Measurements from ENCODE around the gene HSBP1L1. TPM values are rescaled to one million over a fixed set of nuclear protein-coding genes. Genes with fewer than 3 reads are reported as not detected.

HSBP1L1 gene
- total RNA-seq, 2 experiments from 2014 or later: 42.6 to 42.7 TPM

DNA sequence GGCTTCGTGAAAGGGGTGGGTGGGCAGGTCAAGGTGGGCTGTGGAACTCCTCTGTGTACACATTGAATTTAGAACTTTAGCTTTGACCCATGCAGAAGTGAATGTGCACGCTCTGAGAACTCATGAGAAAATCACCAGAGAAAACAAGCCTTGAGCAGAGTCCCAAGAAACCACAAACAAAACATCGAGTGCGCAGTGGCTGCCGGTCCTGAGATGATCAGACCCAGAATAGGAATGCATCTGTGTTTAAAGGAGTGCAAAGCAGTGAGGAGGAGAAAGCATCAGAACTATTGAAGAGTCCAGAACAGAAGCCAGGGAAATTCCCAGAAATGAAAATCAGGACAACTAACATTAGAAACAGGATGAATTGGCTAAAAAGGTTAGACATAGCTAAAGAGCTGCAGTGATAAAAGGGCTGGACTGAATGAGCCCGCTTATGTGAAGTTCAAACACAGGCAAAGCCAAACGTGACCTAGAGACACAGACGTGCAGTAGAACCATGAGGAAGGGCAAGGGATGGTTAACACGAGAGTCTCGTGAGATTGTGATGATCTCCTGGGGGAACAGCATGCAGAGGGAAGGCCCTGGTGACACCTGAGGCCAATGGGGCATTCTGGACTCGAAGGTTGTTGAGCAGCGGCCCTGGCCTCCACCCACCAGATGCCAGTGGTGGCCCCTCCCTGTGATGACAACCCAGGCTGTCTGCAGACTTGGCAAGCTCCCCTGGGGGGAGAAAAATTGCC is 40.3 kb downstream of the HSBP1L1 start:
- DNase-seq (no peak), ATAC-seq (ENCODE audit: poor library complexity) (no peak)
- Histone ChIP-seq H3K27me3 (ENCODE audit: control insufficient read depth in 1 of 2, insufficient read depth in 2 of 2, low read length in 2 of 2) (no peaks in the 10 kb centered on the region), H3K4me1 (ENCODE audit: insufficient read depth, low read length) (no peaks in the 10 kb centered on the region), H3K9me3 (ENCODE audit: control insufficient read depth in 1 of 2, insufficient read depth in 1 of 2, low read length in 2 of 2) (peaks cover 0 to 37% of the 10 kb centered on the region in 2 experiments), H3K4me3 (ENCODE audit: low read length) (no peak overlapping the region), H3K36me3 (ENCODE audit: insufficient read depth, low read length) (no peaks in the 10 kb centered on the region), H3K27ac (ENCODE audit: low read depth in 1 of 2, low read length in 2 of 2) (no peak overlapping the region)
- H3K27me3 Mint-ChIP-seq: no peaks in the 10 kb centered on the region
- POLR2A ChIA-PET: no interaction called here
- intact Hi-C loops (cut with DNase I, micrococcal nuclease): no loop called here
- peaks cover 27% of the 10 kb centered on the region for H3K36me3 Mint-ChIP-seq (ENCODE audit: low read depth)
- no peaks in the 10 kb centered on the region for H3K4me1 Mint-ChIP-seq (ENCODE audit: low read depth)
- CTCF ChIA-PET: no interaction called here
- peaks cover 9% of the 10 kb centered on the region for H3K9me3 Mint-ChIP-seq
- no peak overlapping the region for H3K27ac Mint-ChIP-seq
- no peak for TF ChIP-seq CTCF (IDR thresholded peaks at IDR 0.05)
- no peak overlapping the region for H3K4me3 Mint-ChIP-seq

- no peaks in the 10 kb centered on the region for H3K27me3 Mint-ChIP-seq
- Histone ChIP-seq H3K27ac (ENCODE audit: low read depth in 1 of 2, low read length in 2 of 2) (no peak overlapping the region), H3K9me3 (ENCODE audit: control insufficient read depth in 1 of 2, insufficient read depth in 1 of 2, low read length in 2 of 2) (peaks cover 0 to 32% of the 10 kb centered on the region in 2 experiments), H3K4me1 (ENCODE audit: insufficient read depth, low read length) (no peaks in the 10 kb centered on the region), H3K4me3 (ENCODE audit: low read length) (no peak overlapping the region), H3K27me3 (ENCODE audit: control insufficient read depth in 1 of 2, insufficient read depth in 2 of 2, low read length in 2 of 2) (no peaks in the 10 kb centered on the region), H3K36me3 (ENCODE audit: insufficient read depth, low read length) (no peaks in the 10 kb centered on the region)
- intact Hi-C loops (cut with DNase I, micrococcal nuclease): no loop called here
- H3K9me3 Mint-ChIP-seq: peaks cover 5% of the 10 kb centered on the region
- ChIA-PET CTCF (no interaction called here), POLR2A (no interaction called here)
- ATAC-seq (ENCODE audit: poor library complexity): no peak
- no peak overlapping the region for H3K4me3 Mint-ChIP-seq
- H3K4me1 Mint-ChIP-seq (ENCODE audit: low read depth): no peaks in the 10 kb centered on the region
- H3K36me3 Mint-ChIP-seq (ENCODE audit: low read depth): peaks cover 31% of the 10 kb centered on the region
- no peak for DNase-seq
- no peak for TF ChIP-seq CTCF (IDR thresholded peaks at IDR 0.05)
- H3K27ac Mint-ChIP-seq: no peak overlapping the region
Measured at GRCh38 chr18:80006724-80007123, 42.3 kb downstream of the HSBP1L1 start.

GRCh38 chr18:80009661-80010550 is 45.5 kb downstream of the HSBP1L1 start:
- intact Hi-C loops (cut with DNase I, micrococcal nuclease): no loop called here
- Mint-ChIP-seq H3K9me3 (peaks cover 10% of the 10 kb centered on the region), H3K27me3 (no peaks in the 10 kb centered on the region), H3K36me3 (ENCODE audit: low read depth) (peaks cover 48% of the 10 kb centered on the region), H3K27ac (no peak overlapping the region), H3K4me1 (ENCODE audit: low read depth) (no peaks in the 10 kb centered on the region), H3K4me3 (no peak overlapping the region)
- DNase-seq (no peak), ATAC-seq (ENCODE audit: poor library complexity) (no peak)
- no peaks in the 10 kb centered on the region for H3K36me3 ChIP-seq (ENCODE audit: insufficient read depth, low read length)
- TF ChIP-seq CTCF (IDR thresholded peaks at IDR 0.05): no peak
- no peak overlapping the region for H3K4me3 ChIP-seq (ENCODE audit: low read length)
- H3K4me1 ChIP-seq (ENCODE audit: insufficient read depth, low read length): no peaks in the 10 kb centered on the region
- no peak overlapping the region for H3K27ac ChIP-seq (ENCODE audit: low read depth in 1 of 2, low read length in 2 of 2)
- ChIA-PET POLR2A (no interaction called here), CTCF (no interaction called here)
- peaks cover 0 to 37% of the 10 kb centered on the region in 2 experiments for H3K9me3 ChIP-seq (ENCODE audit: control insufficient read depth in 1 of 2, insufficient read depth in 1 of 2, low read length in 2 of 2)
- no peaks in the 10 kb centered on the region for H3K27me3 ChIP-seq (ENCODE audit: control insufficient read depth in 1 of 2, insufficient read depth in 2 of 2, low read length in 2 of 2)
